ENCODE measurements around the gene GRHPR. TPM values are rescaled to one million over a fixed set of nuclear protein-coding genes. Genes with fewer than 3 reads are reported as not detected.

The GRHPR gene
- polyA plus RNA-seq, 1 of the 3 experiments (the other 2 are of a cell fraction), result 206 TPM

GRCh38 chr9:37437010-37437409 lies 14.5 kb downstream of the GRHPR start:
- peaks cover 42% of the 10 kb centered on the region for H4K20me1 ChIP-seq (ENCODE audit: insufficient read depth)
- H3K9me2 ChIP-seq, result no peaks in the 10 kb centered on the region
- H2AFZ ChIP-seq (ENCODE audit: low read depth), result no peak overlapping the region
- H3K79me2 ChIP-seq (ENCODE audit: insufficient read depth), result peaks cover 38% of the 10 kb centered on the region; the same call in 1 of the 2 replicates
- H3F3A ChIP-seq (replicated peaks; ENCODE audit: insufficient read depth), result peaks cover 9% of the 10 kb centered on the region
- H3K4me1 ChIP-seq (ENCODE audit: control insufficient read depth in 1 of 2, insufficient read depth in 2 of 2, low read depth in 1 of 2, low read length in 1 of 2), result no peaks in the 10 kb centered on the region
- H3K27ac ChIP-seq (ENCODE audit: low read depth in 2 of 2, low read length in 1 of 2), result no peak overlapping the region
- no peaks in the 10 kb centered on the region for H3K27me3 ChIP-seq (ENCODE audit: insufficient read depth)
- WGBS (ENCODE audit: low lambda C conversion rate), result 97% methylated on average over 6 of the region's 6 CpGs
- CTCF ChIA-PET, result no interaction called here
- no peak for TF ChIP-seq MXI1 (IDR thresholded peaks at IDR 0.05; ENCODE audit: low read depth, low read length)
- TF ChIP-seq ELF1 (IDR thresholded peaks at IDR 0.05), result no peak
- no peak for TF ChIP-seq PBX3 (IDR thresholded peaks at IDR 0.05)
- no peak for TF ChIP-seq FOXM1 (IDR thresholded peaks at IDR 0.05; ENCODE audit: low read depth)
- TF ChIP-seq, protein P1, sequence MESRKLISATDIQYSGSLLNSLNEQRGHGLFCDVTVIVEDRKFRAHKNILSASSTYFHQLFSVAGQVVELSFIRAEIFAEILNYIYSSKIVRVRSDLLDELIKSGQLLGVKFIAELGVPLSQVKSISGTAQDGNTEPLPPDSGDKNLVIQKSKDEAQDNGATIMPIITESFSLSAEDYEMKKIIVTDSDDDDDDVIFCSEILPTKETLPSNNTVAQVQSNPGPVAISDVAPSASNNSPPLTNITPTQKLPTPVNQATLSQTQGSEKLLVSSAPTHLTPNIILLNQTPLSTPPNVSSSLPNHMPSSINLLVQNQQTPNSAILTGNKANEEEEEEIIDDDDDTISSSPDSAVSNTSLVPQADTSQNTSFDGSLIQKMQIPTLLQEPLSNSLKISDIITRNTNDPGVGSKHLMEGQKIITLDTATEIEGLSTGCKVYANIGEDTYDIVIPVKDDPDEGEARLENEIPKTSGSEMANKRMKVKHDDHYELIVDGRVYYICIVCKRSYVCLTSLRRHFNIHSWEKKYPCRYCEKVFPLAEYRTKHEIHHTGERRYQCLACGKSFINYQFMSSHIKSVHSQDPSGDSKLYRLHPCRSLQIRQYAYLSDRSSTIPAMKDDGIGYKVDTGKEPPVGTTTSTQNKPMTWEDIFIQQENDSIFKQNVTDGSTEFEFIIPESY (IDR thresholded peaks at IDR 0.05; ENCODE audit: borderline replicate concordance, low read depth), result no peak
- TF ChIP-seq RAD21 (IDR thresholded peaks at IDR 0.05; ENCODE audit: low read length), result no peak
- TF ChIP-seq POLR2AphosphoS5 (IDR thresholded peaks at IDR 0.05; ENCODE audit: low read depth, low read length), result no peak
- TF ChIP-seq GATA2 (CRISPR knock-in tag; IDR thresholded peaks at IDR 0.05), result no peak
- no peaks in the 10 kb centered on the region for H3K9me3 ChIP-seq
- peaks cover 66 to 68% of the 10 kb centered on the region in 2 experiments for H3K36me3 ChIP-seq (replicated peaks in 1 of 2; ENCODE audit: control insufficient read depth in 1 of 2, insufficient read depth in 2 of 2, low read length in 1 of 2)
- no peak overlapping the region for H3K9ac ChIP-seq
- POLR2A ChIA-PET, result interaction anchor here (0.6 kb wide), 1 partner anchor 1020 kb away, joined by 3 read pairs; no protein-coding TSS in a partner anchor
- no peak overlapping the region for H3K4me3 ChIP-seq (ENCODE audit: low read depth in 2 of 2, low read length in 1 of 2)
- no peak for DNase-seq
- H3K4me2 ChIP-seq, result no peak overlapping the region

- Histone ChIP-seq H3K36me3 (replicated peaks in 1 of 2; ENCODE audit: control insufficient read depth in 1 of 2, insufficient read depth in 2 of 2, low read length in 1 of 2) (peaks cover 67 to 74% of the 10 kb centered on the region in 2 experiments), H4K20me1 (ENCODE audit: insufficient read depth) (peaks cover 46% of the 10 kb centered on the region), H3F3A (replicated peaks; ENCODE audit: insufficient read depth) (peaks cover 9% of the 10 kb centered on the region), H3K4me3 (ENCODE audit: low read depth in 2 of 2, low read length in 1 of 2) (no peak overlapping the region), H3K9ac (no peak overlapping the region), H3K9me2 (no peaks in the 10 kb centered on the region), H3K27ac (ENCODE audit: low read depth in 2 of 2, low read length in 1 of 2) (no peak overlapping the region), H3K9me3 (no peaks in the 10 kb centered on the region), H3K27me3 (ENCODE audit: insufficient read depth) (no peaks in the 10 kb centered on the region), H2AFZ (ENCODE audit: low read depth) (no peak overlapping the region), H3K79me2 (ENCODE audit: insufficient read depth) (peaks cover 44% of the 10 kb centered on the region; the same call in 1 of the 2 replicates), H3K4me2 (no peak overlapping the region), H3K4me1 (ENCODE audit: control insufficient read depth in 1 of 2, insufficient read depth in 2 of 2, low read depth in 1 of 2, low read length in 1 of 2) (no peaks in the 10 kb centered on the region)
- CTCF ChIA-PET, result no interaction called here
- POLR2A ChIA-PET, result interaction anchor here (0.5 kb wide), 1 partner anchor 420 kb away, joined by 3 read pairs; no protein-coding TSS in a partner anchor
- no peak for DNase-seq
- WGBS (ENCODE audit: low lambda C conversion rate), result over 99% methylated on average over 4 of the region's 4 CpGs
- TF ChIP-seq RXRA (IDR thresholded peaks at IDR 0.05; ENCODE audit: borderline replicate concordance, low read depth) (no peak), REST (IDR thresholded peaks at IDR 0.05; ENCODE audit: low read depth, low read length) (no peak), TCF12 (IDR thresholded peaks at IDR 0.05) (no peak), FOXJ3 (CRISPR knock-in tag; IDR thresholded peaks at IDR 0.05) (no peak), EP300 (IDR thresholded peaks at IDR 0.05; ENCODE audit: borderline replicate concordance in 1 of 2, low read depth in 1 of 2, low read length in 1 of 2) (no peak), RAD21 (IDR thresholded peaks at IDR 0.05; ENCODE audit: low read length) (no peak), EZH2phosphoT487 (IDR thresholded peaks at IDR 0.05; ENCODE audit: borderline replicate concordance, low read depth) (no peak), POLR2AphosphoS5 (IDR thresholded peaks at IDR 0.05; ENCODE audit: low read depth, low read length) (no peak), PBX3 (IDR thresholded peaks at IDR 0.05) (no peak), JUND (IDR thresholded peaks at IDR 0.05) (no peak), GATA2 (CRISPR knock-in tag; IDR thresholded peaks at IDR 0.05) (no peak), MEF2A (IDR thresholded peaks at IDR 0.05; ENCODE audit: borderline replicate concordance, low read depth) (no peak), ELF1 (IDR thresholded peaks at IDR 0.05) (no peak), SMC3 (IDR thresholded peaks at IDR 0.05; ENCODE audit: low read depth, low read length) (no peak), YY1 (IDR thresholded peaks at IDR 0.05; ENCODE audit: low read depth) (no peak), NFIC (IDR thresholded peaks at IDR 0.05; ENCODE audit: borderline replicate concordance) (no peak)
- TF ChIP-seq, protein P2, sequence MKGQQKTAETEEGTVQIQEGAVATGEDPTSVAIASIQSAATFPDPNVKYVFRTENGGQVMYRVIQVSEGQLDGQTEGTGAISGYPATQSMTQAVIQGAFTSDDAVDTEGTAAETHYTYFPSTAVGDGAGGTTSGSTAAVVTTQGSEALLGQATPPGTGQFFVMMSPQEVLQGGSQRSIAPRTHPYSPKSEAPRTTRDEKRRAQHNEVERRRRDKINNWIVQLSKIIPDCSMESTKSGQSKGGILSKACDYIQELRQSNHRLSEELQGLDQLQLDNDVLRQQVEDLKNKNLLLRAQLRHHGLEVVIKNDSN (IDR thresholded peaks at IDR 0.05; ENCODE audit: borderline replicate concordance, low read depth), result no peak
Measured at GRCh38 chr9:37437621-37438020, 15.1 kb downstream of the GRHPR start.

Measured in SK-N-SH (cell line).